Thymus (tissue), 11 donors: ENCODE data around the gene ASB13. TPM values are rescaled to one million over a fixed set of nuclear protein-coding genes. Genes with fewer than 3 reads are reported as not detected.

Experiments used
- DNase-seq, 9 donors: peaks; one replicate each; pipeline ENCODE4 v3.0.0-alpha.2; 2013; ENCODE audit warnings: low spot score in 9 of 9, low read depth in 6 of 9, missing footprints in 1 of 9
- H3K27ac ChIP-seq, 2 donors: one replicate each; pipeline ENCODE4 v1.5.1; 2013; ENCODE audit warnings: control low read depth in 1 of 2, low read depth in 1 of 2, low read length in 1 of 2, mild to moderate bottlenecking in 1 of 2, moderate library complexity in 1 of 2
- H3K27me3 ChIP-seq, 2 donors: one replicate each; pipeline ENCODE4 v1.5.1; 2013; ENCODE audit warnings: low read length in 1 of 2; ENCODE audit not compliant: control insufficient read depth in 2 of 2, insufficient read depth in 1 of 2
- H3K36me3 ChIP-seq, 2 donors: one replicate each; pipeline ENCODE4 v1.5.1; 2013; ENCODE audit warnings: low read length in 1 of 2, mild to moderate bottlenecking in 1 of 2, moderate library complexity in 1 of 2; ENCODE audit not compliant: control insufficient read depth in 2 of 2, insufficient read depth in 2 of 2
- H3K4me1 ChIP-seq, 2 donors: one replicate each; pipeline ENCODE4 v1.5.1; 2013; ENCODE audit warnings: low read length in 2 of 2; ENCODE audit not compliant: control insufficient read depth in 2 of 2, insufficient read depth in 2 of 2
- H3K4me3 ChIP-seq, 2 donors: one replicate each; pipeline ENCODE4 v1.5.1; 2013; ENCODE audit warnings: low read length in 2 of 2, control low read depth in 1 of 2, mild to moderate bottlenecking in 1 of 2
- H3K9me3 ChIP-seq, 2 donors: one replicate each; pipeline ENCODE4 v1.5.1; 2013; ENCODE audit warnings: low read length in 1 of 2, mild to moderate bottlenecking in 1 of 2; ENCODE audit not compliant: control insufficient read depth in 2 of 2, insufficient read depth in 1 of 2
- WGBS: extraction: QIAGEN DNeasy Blood & Tissue Kit; methylation state at CpG from one replicate; pipeline ENCODE4 v1.1.7; 2013; 5-methylcytosine and 5-hydroxymethylcytosine counted together
- polyA plus RNA-seq: library from polyadenylated mRNA; stranded (reverse); fragments of 200-250 nt; gene quantifications from one replicate; pipeline ENCODE4 v1.2.3, GENCODE V29; 2013
- total RNA-seq: library from RNA; stranded (reverse); fragments of 120-200 nt; gene quantifications from one replicate; pipeline ENCODE4 v1.2.4, GENCODE V29; 2013
- donor health status: healthy.

Gene ASB13
- total and polyA plus RNA-seq, 2 donors = 3.3 to 13.7 TPM

DNA sequence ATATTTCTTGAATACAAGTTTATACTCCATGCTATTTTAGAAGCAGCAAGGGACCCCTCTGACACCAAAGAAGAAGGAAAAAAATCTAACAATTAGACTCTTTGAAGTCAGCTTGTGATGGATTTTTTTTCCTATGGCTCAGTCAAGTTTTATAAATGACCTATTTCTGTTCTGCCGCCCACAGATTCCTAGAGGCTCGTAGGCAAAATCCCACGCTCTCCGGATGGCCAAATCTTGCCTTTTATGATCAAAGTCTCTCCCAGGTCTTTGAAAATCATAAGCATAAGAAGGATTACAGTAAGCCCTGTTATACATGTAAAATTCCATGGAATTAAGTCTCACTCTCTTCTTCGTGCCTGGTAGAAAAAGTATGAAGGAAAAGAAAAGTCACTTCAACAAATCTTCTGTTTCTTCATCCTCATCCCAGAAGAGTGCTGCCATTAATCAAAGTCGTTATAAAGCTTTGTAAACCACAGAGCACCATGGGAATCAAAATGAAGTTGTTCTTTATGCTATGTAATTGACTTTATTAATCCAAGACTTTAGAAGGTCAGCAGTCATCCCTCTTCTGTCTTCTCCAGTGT lies 33.1 kb downstream of the ASB13 start:
- peaks cover 0 to 4% of the 10 kb centered on the region in 2 donors for H3K9me3 ChIP-seq
- H3K36me3 ChIP-seq = no peaks in the 10 kb centered on the region
- no peak overlapping the region for H3K27ac ChIP-seq
- WGBS = 92% methylated on average over 6 of the region's 6 CpGs
- peaks cover 22 to 73% of the 10 kb centered on the region in 2 donors for H3K4me1 ChIP-seq
- H3K4me3 ChIP-seq = no peak overlapping the region
- H3K27me3 ChIP-seq = no peaks in the 10 kb centered on the region
- no peak for DNase-seq

DNA sequence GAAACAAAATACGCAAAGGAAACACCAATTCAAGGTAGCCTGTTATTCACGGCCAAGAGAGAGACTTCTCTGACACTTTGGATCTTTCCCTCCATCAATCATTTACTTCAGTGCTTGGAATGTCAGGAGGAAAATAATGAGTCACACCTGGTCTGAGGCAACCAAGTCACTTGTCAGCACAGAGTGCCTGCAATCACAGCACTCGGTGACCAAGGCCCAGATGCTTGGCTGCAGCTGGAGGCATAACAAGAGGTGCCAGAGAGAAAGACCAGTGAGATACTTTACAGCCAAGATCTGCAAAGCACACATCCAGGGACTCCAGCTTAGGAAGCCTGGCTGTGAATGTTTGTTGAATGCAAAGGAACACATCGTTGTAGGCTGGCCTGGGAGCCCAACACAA lies 33.9 kb downstream of the ASB13 start:
- H3K4me3 ChIP-seq = no peak overlapping the region
- 91% methylated on average over 4 of the region's 4 CpGs for WGBS
- no peaks in the 10 kb centered on the region for H3K27me3 ChIP-seq
- peak overlapping the region in 1 of 2 donors; percentile 64 for H3K27ac ChIP-seq
- DNase-seq = no peak
- no peaks in the 10 kb centered on the region for H3K36me3 ChIP-seq
- H3K4me1 ChIP-seq = peaks cover 17 to 68% of the 10 kb centered on the region in 2 donors
- peaks cover 0 to 4% of the 10 kb centered on the region in 2 donors for H3K9me3 ChIP-seq

DNA sequence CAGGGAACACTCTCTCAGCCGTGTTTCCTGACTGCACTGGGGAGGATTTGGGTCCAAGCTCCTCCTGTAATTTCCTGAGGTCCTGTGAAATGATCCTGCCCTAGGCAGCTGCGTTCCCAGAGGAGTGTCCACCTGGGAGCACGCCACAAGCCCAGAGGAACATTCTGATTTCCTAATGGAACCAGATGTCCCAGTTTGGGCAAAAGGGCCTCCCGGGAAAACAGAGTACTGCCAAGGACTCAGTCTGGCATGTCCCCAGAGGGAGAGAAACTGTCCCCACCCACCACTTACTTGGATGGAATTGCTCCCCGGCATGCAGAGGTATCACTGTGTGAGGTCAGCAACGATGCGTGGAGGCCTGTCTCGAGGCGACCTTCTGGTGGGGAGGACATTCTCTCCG lies 34.5 kb downstream of the ASB13 start:
- DNase-seq = no peak
- H3K4me1 ChIP-seq = peaks cover 14 to 63% of the 10 kb centered on the region in 2 donors
- H3K27me3 ChIP-seq = no peaks in the 10 kb centered on the region
- peak overlapping the region in 1 of 2 donors; percentile 64 for H3K27ac ChIP-seq
- no peak overlapping the region for H3K4me3 ChIP-seq
- 94% methylated on average over 10 of the region's 10 CpGs for WGBS
- peaks cover 0 to 4% of the 10 kb centered on the region in 2 donors for H3K9me3 ChIP-seq
- no peaks in the 10 kb centered on the region for H3K36me3 ChIP-seq

DNA sequence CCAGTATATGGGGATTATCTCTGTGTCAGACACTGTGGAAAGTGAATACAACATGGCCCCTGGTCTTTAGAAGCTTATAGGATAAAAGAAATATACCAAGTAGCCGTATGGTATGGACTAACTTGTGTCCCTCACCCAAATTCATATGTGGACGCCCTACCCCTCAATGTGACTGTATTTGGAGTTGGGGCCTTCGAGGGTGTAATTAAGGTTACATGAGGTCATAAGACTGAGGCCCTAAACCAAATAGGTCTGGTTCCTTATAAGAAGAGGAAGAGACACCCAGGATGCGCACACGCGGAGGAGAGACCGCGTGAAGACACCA lies 36.3 kb downstream of the ASB13 start:
- Histone ChIP-seq H3K27ac (no peak overlapping the region), H3K36me3 (no peaks in the 10 kb centered on the region), H3K4me3 (no peak overlapping the region), H3K9me3 (no peaks in the 10 kb centered on the region), H3K27me3 (no peaks in the 10 kb centered on the region), H3K4me1 (peaks cover 8 to 48% of the 10 kb centered on the region in 2 donors)
- 94% methylated on average over 8 of the region's 8 CpGs for WGBS
- DNase-seq = peak in 1 of 9 donors; percentile 33

DNA sequence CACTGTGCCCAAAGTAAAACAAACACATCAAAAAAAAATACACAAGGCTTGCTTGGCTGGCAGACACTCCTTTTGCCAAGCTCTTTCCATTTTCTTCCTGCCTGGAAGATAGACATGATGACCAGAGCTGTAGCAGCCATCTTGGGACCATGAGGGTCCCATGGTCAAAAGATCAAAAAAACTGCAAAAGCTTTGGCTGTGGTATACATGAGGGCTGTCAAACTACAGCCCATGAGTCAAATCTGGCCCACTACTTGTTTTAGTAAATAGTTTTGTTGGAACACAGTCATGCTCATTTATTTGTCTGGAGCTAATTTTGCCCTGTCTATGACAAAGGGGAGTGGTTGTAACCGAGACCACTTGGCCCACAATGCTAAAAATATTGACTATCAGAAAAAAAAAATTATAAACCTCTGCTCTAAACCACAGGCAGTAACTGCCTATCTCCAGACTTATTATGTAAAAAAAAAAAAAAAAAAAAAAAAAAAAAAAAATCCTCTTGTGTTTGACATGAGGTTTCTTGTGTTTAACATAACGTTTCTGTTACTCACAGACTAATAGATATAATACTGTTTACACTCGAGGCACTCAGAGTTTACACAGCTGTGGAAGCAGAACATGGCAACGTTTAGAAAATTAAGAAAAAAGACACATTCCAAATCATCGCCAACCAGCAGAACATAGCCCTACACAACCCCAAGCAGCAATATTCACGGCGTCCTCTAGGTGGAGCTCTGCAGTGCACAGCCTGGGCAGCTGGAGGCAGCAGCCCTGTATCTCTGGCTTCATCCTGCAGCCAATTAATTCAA lies 36.9 kb downstream of the ASB13 start:
- Histone ChIP-seq H3K4me1 (peaks cover 6 to 43% of the 10 kb centered on the region in 2 donors), H3K27ac (peak overlapping the region in 1 of 2 donors; percentile 60), H3K9me3 (no peaks in the 10 kb centered on the region), H3K4me3 (no peak overlapping the region), H3K36me3 (no peaks in the 10 kb centered on the region), H3K27me3 (no peaks in the 10 kb centered on the region)
- WGBS = 4% methylated on average over 7 of the region's 7 CpGs
- DNase-seq = peak; percentile 57 to 92 (median 85)

DNA sequence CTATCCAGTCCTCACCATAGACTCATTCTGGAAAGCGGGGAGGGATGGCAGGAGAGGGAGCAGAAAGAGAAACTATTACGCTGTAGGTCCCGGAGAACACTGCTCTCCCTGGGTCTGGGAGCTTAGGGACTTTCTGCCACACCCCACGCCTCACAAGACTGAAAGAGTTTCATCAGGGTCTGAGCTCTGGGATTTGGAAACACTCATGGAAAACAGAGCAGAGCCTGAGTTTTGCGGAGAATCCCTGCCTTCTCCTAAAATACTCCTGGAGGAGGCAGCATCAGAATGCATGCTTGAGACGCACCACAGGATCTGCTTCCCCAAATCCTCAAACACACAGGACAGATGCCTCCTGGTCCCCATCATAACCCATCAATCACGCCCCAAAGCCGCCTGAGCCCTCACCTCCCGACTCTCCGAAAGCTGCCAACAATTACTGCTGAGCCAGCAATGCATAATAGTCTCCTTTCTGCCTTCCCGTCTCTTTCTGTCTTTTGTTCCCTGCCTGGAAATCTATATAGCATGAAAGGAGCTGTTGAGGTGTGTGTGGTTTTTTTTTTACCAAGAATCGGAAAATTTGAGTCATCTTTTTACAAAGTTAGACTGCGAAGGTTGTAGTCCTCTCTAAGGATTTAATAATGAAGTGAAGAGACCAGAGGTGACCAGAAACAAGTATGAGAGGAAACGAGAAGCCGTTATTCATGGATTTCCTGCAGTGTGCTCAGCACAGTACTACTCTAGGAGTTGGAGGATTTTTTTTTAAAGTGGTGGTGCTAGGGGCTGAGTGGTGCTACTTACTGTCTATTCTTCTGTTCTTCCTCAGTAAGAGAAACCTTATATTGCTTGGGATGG lies 37.7 kb downstream of the ASB13 start:
- peaks cover 6 to 35% of the 10 kb centered on the region in 2 donors for H3K4me1 ChIP-seq
- WGBS = 52% methylated on average over 15 of the region's 15 CpGs
- H3K9me3 ChIP-seq = no peaks in the 10 kb centered on the region
- H3K27me3 ChIP-seq = no peaks in the 10 kb centered on the region
- H3K36me3 ChIP-seq = no peaks in the 10 kb centered on the region
- H3K4me3 ChIP-seq = no peak overlapping the region
- DNase-seq = peak in 1 of 9 donors; percentile 52
- H3K27ac ChIP-seq = peak overlapping the region in 1 of 2 donors; percentile 60

DNA sequence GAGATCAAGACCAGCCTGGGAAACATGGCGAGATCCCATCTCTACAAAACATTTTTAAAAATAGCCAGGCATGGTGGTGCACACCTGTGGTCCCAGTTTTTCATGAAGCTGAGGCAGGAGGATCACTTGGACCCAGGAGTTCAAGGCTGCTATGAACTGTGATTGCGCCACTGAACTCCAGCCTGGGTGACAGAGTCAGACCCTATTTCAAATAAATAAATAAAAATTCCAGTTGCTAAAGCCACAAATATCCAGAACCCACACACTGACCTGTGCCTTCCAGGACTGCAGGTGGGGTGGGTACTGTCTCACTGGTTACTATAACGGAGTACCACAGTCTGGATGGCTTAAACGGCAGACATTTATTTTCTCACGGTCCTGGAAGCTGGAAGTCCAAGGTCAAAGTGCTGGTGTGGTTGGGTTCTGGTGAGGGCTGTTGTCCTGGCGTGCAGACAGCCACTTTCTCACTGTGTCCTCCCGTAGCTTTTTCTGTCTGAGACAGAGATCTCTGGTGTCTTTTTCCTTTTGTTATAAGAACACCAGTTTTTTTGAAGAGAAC lies 38.8 kb downstream of the ASB13 start:
- no peak for DNase-seq
- Histone ChIP-seq H3K36me3 (no peaks in the 10 kb centered on the region), H3K4me1 (peaks cover 9 to 41% of the 10 kb centered on the region in 2 donors), H3K9me3 (no peaks in the 10 kb centered on the region), H3K4me3 (no peak overlapping the region), H3K27me3 (no peaks in the 10 kb centered on the region), H3K27ac (peak overlapping the region in 1 of 2 donors; percentile 15)
- 98% methylated on average over 7 of the region's 7 CpGs for WGBS

DNA sequence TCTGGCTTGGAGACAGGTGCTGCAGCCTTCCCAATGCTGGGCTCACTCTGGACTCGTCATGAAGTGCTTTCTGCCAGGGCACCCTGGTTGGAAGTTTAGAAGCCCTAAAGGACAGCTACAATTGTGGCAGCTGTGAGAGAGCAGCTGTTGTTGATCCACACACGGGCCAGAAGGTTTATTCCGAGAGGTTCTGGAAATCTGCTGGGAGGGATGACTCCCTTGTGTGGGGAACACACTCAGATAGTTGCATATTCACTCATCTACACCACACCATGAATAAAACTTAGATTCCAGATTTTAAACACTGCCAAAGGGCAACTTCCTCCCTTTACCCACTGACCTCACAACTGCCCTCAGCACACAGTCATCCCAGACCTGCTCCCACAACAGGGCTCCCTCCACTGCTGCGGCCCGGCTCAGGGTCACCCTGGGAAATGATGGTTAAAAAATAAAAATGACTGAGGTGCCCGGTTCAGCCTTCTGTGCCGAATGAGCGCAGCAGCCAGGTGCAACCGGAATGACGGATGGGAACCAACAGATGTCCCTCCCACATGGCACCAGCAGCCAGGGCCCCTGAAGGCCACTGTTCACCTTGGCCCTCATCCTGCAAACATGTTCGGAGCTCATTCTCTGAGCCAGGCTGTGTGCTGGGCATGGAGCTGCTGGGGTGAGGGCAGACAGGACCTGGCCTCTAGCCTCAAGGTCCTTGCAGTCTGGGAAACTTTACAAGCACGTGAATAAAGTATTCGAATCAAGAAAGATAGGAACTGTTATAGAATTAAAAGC lies 40.2 kb downstream of the ASB13 start:
- H3K27ac ChIP-seq = no peak overlapping the region
- H3K36me3 ChIP-seq = no peaks in the 10 kb centered on the region
- H3K27me3 ChIP-seq = no peaks in the 10 kb centered on the region
- H3K4me1 ChIP-seq = peaks cover 9 to 34% of the 10 kb centered on the region in 2 donors
- 97% methylated on average over 13 of the region's 13 CpGs for WGBS
- no peak overlapping the region for H3K4me3 ChIP-seq
- no peaks in the 10 kb centered on the region for H3K9me3 ChIP-seq
- no peak for DNase-seq
